Osteocyte (in vitro differentiated cells): ENCODE measurements around the gene MRPL3. TPM values are rescaled to one million over a fixed set of nuclear protein-coding genes. Genes with fewer than 3 reads are reported as not detected.

ENCODE experiments used
- DNase-seq: peaks from one replicate; pipeline ENCODE4 v3.0.0; 2021; ENCODE audit warnings: mixed read lengths; ENCODE audit not compliant: unreplicated experiment; ENCODE audit errors: extremely low spot score
- H3K27ac Mint-ChIP-seq: one replicate; pipeline ENCODE4 v1.8.0; 2021; ENCODE audit warnings: mild to moderate bottlenecking, mixed read lengths; ENCODE audit not compliant: unreplicated experiment
- H3K27me3 Mint-ChIP-seq: one replicate; pipeline ENCODE4 v1.8.0; 2021; ENCODE audit warnings: mixed read lengths; ENCODE audit not compliant: unreplicated experiment
- H3K36me3 Mint-ChIP-seq: one replicate; pipeline ENCODE4 v1.8.0; 2021; ENCODE audit warnings: mixed read lengths; ENCODE audit not compliant: unreplicated experiment
- H3K4me1 Mint-ChIP-seq: one replicate; pipeline ENCODE4 v1.8.0; 2021; ENCODE audit warnings: mixed read lengths; ENCODE audit not compliant: unreplicated experiment
- H3K4me3 Mint-ChIP-seq: one replicate; pipeline ENCODE4 v1.8.0; 2021; ENCODE audit warnings: mild to moderate bottlenecking, moderate library complexity, mixed read lengths; ENCODE audit not compliant: unreplicated experiment
- H3K9me3 Mint-ChIP-seq: one replicate; pipeline ENCODE4 v1.8.0; 2021; ENCODE audit warnings: mixed read lengths; ENCODE audit not compliant: unreplicated experiment
- total RNA-seq: library from RNA; stranded (reverse); gene quantifications from 2 replicates; pipeline ENCODE4 v1.2.1, GENCODE V29; 2021
- TF ChIP-seq, protein P1 (sequence below): fragments of 200-600 bp; sonication (generic); IDR thresholded peaks from 2 replicates; pipeline ENCODE4 v1.5.0; 2021; ENCODE audit warnings: antibody characterized with exemption, mild to moderate bottlenecking, moderate library complexity

MRPL3 gene
- total RNA-seq, 1 donor from 2014 or later = 37.4 TPM

- no peak overlapping the region for H3K27ac Mint-ChIP-seq
- TF ChIP-seq, protein P1, sequence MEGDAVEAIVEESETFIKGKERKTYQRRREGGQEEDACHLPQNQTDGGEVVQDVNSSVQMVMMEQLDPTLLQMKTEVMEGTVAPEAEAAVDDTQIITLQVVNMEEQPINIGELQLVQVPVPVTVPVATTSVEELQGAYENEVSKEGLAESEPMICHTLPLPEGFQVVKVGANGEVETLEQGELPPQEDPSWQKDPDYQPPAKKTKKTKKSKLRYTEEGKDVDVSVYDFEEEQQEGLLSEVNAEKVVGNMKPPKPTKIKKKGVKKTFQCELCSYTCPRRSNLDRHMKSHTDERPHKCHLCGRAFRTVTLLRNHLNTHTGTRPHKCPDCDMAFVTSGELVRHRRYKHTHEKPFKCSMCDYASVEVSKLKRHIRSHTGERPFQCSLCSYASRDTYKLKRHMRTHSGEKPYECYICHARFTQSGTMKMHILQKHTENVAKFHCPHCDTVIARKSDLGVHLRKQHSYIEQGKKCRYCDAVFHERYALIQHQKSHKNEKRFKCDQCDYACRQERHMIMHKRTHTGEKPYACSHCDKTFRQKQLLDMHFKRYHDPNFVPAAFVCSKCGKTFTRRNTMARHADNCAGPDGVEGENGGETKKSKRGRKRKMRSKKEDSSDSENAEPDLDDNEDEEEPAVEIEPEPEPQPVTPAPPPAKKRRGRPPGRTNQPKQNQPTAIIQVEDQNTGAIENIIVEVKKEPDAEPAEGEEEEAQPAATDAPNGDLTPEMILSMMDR = no peak
- no peaks in the 10 kb centered on the region for H3K9me3 Mint-ChIP-seq
- H3K4me1 Mint-ChIP-seq = no peaks in the 10 kb centered on the region
- H3K36me3 Mint-ChIP-seq = no peaks in the 10 kb centered on the region
- no peak overlapping the region for H3K4me3 Mint-ChIP-seq
- DNase-seq = no peak
- peaks cover 23% of the 10 kb centered on the region for H3K27me3 Mint-ChIP-seq
Observed at GRCh38 chr3:131439084-131439483, 63.7 kb downstream of the MRPL3 start.

GRCh38 chr3:131435000-131435399, 67.8 kb downstream of the MRPL3 start:
- no peak for DNase-seq
- Mint-ChIP-seq H3K9me3 (no peaks in the 10 kb centered on the region), H3K36me3 (no peaks in the 10 kb centered on the region), H3K4me1 (no peaks in the 10 kb centered on the region), H3K27ac (no peak overlapping the region), H3K27me3 (peaks cover 18% of the 10 kb centered on the region), H3K4me3 (no peak overlapping the region)
- TF ChIP-seq, protein P1 = no peak

GRCh38 chr3:131432441-131432840, 70.3 kb downstream of the MRPL3 start:
- Mint-ChIP-seq H3K27ac (no peak overlapping the region), H3K36me3 (no peaks in the 10 kb centered on the region), H3K4me3 (no peak overlapping the region), H3K9me3 (no peaks in the 10 kb centered on the region), H3K27me3 (peaks cover 14% of the 10 kb centered on the region), H3K4me1 (no peaks in the 10 kb centered on the region)
- TF ChIP-seq, protein P1 = no peak
- no peak for DNase-seq

DNA sequence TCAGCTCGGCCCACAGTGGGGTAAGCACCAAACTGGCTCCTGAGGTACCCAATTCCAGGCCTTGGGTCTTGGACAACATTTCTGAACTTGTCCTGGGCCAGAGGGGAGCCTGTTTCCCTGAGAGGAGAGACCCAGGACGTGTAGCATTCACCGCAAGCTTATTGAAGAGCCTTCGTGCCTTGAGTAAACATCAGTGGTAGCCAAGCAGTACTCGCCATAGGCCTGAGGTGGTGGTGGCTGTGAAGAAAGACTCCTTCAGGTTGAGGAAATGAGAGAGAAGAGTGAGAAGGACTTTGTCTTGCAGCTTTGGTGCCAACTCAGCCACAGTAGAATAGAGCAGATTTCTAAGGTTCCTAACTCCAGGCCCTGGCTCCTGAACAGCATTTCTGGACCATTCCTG, 71.0 kb downstream of the MRPL3 start:
- Mint-ChIP-seq H3K4me3 (no peak overlapping the region), H3K27ac (no peak overlapping the region), H3K9me3 (no peaks in the 10 kb centered on the region), H3K36me3 (no peaks in the 10 kb centered on the region), H3K27me3 (peaks cover 10% of the 10 kb centered on the region), H3K4me1 (no peaks in the 10 kb centered on the region)
- DNase-seq = no peak
- TF ChIP-seq, protein P1 = no peak

DNA sequence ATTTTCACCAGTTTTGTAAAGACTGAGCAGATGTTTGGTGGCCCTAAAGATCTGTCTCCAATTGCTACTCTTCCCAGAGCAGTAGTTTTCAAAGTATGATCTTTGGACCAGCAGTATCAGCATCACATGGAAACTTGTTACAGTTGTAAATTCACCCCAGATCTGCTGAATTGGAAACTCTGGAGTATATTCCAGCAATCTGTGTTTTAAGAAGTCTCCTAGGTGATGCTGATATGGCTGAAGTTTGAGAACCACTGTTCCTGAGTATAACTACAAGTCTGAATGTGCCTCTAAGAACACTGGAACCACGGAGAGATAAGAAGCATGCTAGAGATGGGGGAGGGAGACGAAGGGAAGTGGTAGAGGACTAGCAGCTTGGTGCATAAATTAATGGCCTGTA, 75.5 kb downstream of the MRPL3 start:
- no peaks in the 10 kb centered on the region for H3K36me3 Mint-ChIP-seq
- H3K4me1 Mint-ChIP-seq = no peaks in the 10 kb centered on the region
- TF ChIP-seq, protein P1 = no peak
- no peak for DNase-seq
- H3K9me3 Mint-ChIP-seq = no peaks in the 10 kb centered on the region
- H3K27ac Mint-ChIP-seq = no peak overlapping the region
- H3K4me3 Mint-ChIP-seq = no peak overlapping the region
- peaks cover 4% of the 10 kb centered on the region for H3K27me3 Mint-ChIP-seq
